ENCODE data around the gene CFAP54. TPM values are rescaled to one million over a fixed set of nuclear protein-coding genes. Genes with fewer than 3 reads are reported as not detected.

Gene CFAP54
- polyA plus RNA-seq, 1 of the 3 experiments (the other 2 are of a cell fraction) = 0.87 TPM

GRCh38 chr12:96466939-96467751 lies 22.2 kb upstream of the CFAP54 start:
- ChIA-PET POLR2A (no interaction called here), CTCF (no interaction called here)
- Histone ChIP-seq H3K9me2 (no peaks in the 10 kb centered on the region), H3K4me2 (no peak overlapping the region), H4K20me1 (ENCODE audit: insufficient read depth) (no peaks in the 10 kb centered on the region), H3K4me1 (ENCODE audit: control insufficient read depth in 1 of 2, insufficient read depth in 2 of 2, low read depth in 1 of 2, low read length in 1 of 2) (peaks cover 0 to 5% of the 10 kb centered on the region in 2 experiments; a peak in 2 of 4 replicates), H3K27me3 (ENCODE audit: insufficient read depth) (no peaks in the 10 kb centered on the region), H3K36me3 (replicated peaks in 1 of 2; ENCODE audit: control insufficient read depth in 1 of 2, insufficient read depth in 2 of 2, low read length in 1 of 2) (no peaks in the 10 kb centered on the region), H2AFZ (ENCODE audit: low read depth) (no peak overlapping the region), H3K4me3 (ENCODE audit: low read depth in 2 of 2, low read length in 1 of 2) (no peak overlapping the region), H3K9ac (no peak overlapping the region), H3K27ac (ENCODE audit: low read depth in 2 of 2, low read length in 1 of 2) (no peak overlapping the region), H3K79me2 (ENCODE audit: insufficient read depth) (no peaks in the 10 kb centered on the region), H3K9me3 (no peaks in the 10 kb centered on the region), H3F3A (replicated peaks; ENCODE audit: insufficient read depth) (no peaks in the 10 kb centered on the region)
- TF ChIP-seq NFIC (IDR thresholded peaks at IDR 0.05; ENCODE audit: borderline replicate concordance) (no peak), FOSL2 (IDR thresholded peaks at IDR 0.05; ENCODE audit: borderline replicate concordance, low read depth) (peak; percentile 19; the same call in 1 of the 2 replicates), EZH2phosphoT487 (IDR thresholded peaks at IDR 0.05; ENCODE audit: borderline replicate concordance, low read depth) (no peak), MEF2A (IDR thresholded peaks at IDR 0.05; ENCODE audit: borderline replicate concordance, low read depth) (no peak), USF2 (IDR thresholded peaks at IDR 0.05; ENCODE audit: borderline replicate concordance, low read depth, low read length) (no peak), PBX3 (IDR thresholded peaks at IDR 0.05) (no peak), CTCF (IDR thresholded peaks at IDR 0.05) (no peak), FOXJ3 (CRISPR knock-in tag; IDR thresholded peaks at IDR 0.05) (no peak), TAF1 (IDR thresholded peaks at IDR 0.05; ENCODE audit: borderline replicate concordance, low read depth, low read length) (no peak), RFX5 (IDR thresholded peaks at IDR 0.05; ENCODE audit: low read length) (no peak), MXI1 (IDR thresholded peaks at IDR 0.05; ENCODE audit: low read depth, low read length) (no peak), JUND (IDR thresholded peaks at IDR 0.05) (0 out of 2 replicates have a peak, but pooled peaks have one; percentile 11), TCF12 (IDR thresholded peaks at IDR 0.05) (no peak), FOXM1 (IDR thresholded peaks at IDR 0.05; ENCODE audit: low read depth) (no peak), EP300 (IDR thresholded peaks at IDR 0.05; ENCODE audit: borderline replicate concordance in 1 of 2, low read depth in 1 of 2, low read length in 1 of 2) (no peak)
- no peak for DNase-seq
- 66% methylated on average over 3 of the region's 3 CpGs for WGBS (ENCODE audit: low lambda C conversion rate)
